Measurements from ENCODE around the gene TOM1L2.
"Not testable (repeated sequence)": the region's sequence is repeated elsewhere in the genome, so short reads cannot be mapped to it uniquely, and the experiment has no call there.

The TOM1L2 gene

GRCh38 chr17:17972126-17972951 is at the start of gene TOM1L2, which contains the start of gene DRC3:
Gene TOM1L2, minus strand, starts transcription at chr17:17972400. Its CDS starts 87 bp downstream, at chr17:17972313.
Gene DRC3, plus strand, starts transcription at chr17:17972862. Its CDS starts 4,737 bp downstream, at chr17:17977599.
- peak; percentile 100 for DNase-seq (ENCODE audit: low spot score)

- DNase-seq (ENCODE audit: low spot score): no peak
These were observed 49.2 kb upstream of the TOM1L2 start for GRCh38 chr17:18021372-18021771.

- DNase-seq (ENCODE audit: low spot score): no peak
These were observed 48.8 kb upstream of the TOM1L2 start for GRCh38 chr17:18020971-18021370.

GRCh38 chr17:18019838-18020154 is 47.6 kb upstream of the TOM1L2 start:
- no peak for DNase-seq (ENCODE audit: low spot score)

GRCh38 chr17:18018411-18018921 is 46.3 kb upstream of the TOM1L2 start:
- no peak for DNase-seq (ENCODE audit: low spot score)

GRCh38 chr17:18017958-18018357 is 45.8 kb upstream of the TOM1L2 start:
- no peak for DNase-seq (ENCODE audit: low spot score)

GRCh38 chr17:18016426-18016825 is 44.2 kb upstream of the TOM1L2 start:
- DNase-seq (ENCODE audit: low spot score): peak; percentile 64

GRCh38 chr17:18015593-18015992 is 43.4 kb upstream of the TOM1L2 start:
- DNase-seq (ENCODE audit: low spot score): no peak

- DNase-seq (ENCODE audit: low spot score): no peak
These were observed 41.8 kb upstream of the TOM1L2 start for GRCh38 chr17:18014006-18014405.

GRCh38 chr17:18011286-18011685 is 39.1 kb upstream of the TOM1L2 start:
- no peak for DNase-seq (ENCODE audit: low spot score)

- no peak for DNase-seq (ENCODE audit: low spot score)
These were observed 37.6 kb upstream of the TOM1L2 start for GRCh38 chr17:18009609-18010420.

GRCh38 chr17:18008496-18009268 is 36.5 kb upstream of the TOM1L2 start:
- DNase-seq (ENCODE audit: low spot score): peak; percentile 83

GRCh38 chr17:18006495-18007239 is 34.5 kb upstream of the TOM1L2 start:
- no peak for DNase-seq (ENCODE audit: low spot score)

GRCh38 chr17:18005496-18005895 is 33.3 kb upstream of the TOM1L2 start:
- peak; percentile 49 for DNase-seq (ENCODE audit: low spot score)

- DNase-seq (ENCODE audit: low spot score): no peak
These were observed 32.7 kb upstream of the TOM1L2 start for GRCh38 chr17:18004884-18005305.

GRCh38 chr17:18004345-18004744 is 32.1 kb upstream of the TOM1L2 start:
- DNase-seq (ENCODE audit: low spot score): peak; percentile 55

GRCh38 chr17:18002171-18002570 is 30.0 kb upstream of the TOM1L2 start:
- no peak for DNase-seq (ENCODE audit: low spot score)

- DNase-seq (ENCODE audit: low spot score): no peak
These were observed 27.8 kb upstream of the TOM1L2 start for GRCh38 chr17:18000030-18000408.

GRCh38 chr17:17999364-18000029 is 27.3 kb upstream of the TOM1L2 start:
- DNase-seq (ENCODE audit: low spot score): peak; percentile 22

GRCh38 chr17:17998934-17999333 is 26.7 kb upstream of the TOM1L2 start:
- DNase-seq (ENCODE audit: low spot score): no peak

GRCh38 chr17:17995887-17996286 is 23.7 kb upstream of the TOM1L2 start:
- not testable (repeated sequence) for DNase-seq (ENCODE audit: low spot score)

Measured in kidney tubule cell (primary cell).